COR-L47 (cell line): ENCODE data around the gene PHF5A.
"Not testable (repeated sequence)": the region's sequence is repeated elsewhere in the genome, so short reads cannot be mapped to it uniquely, and the experiment has no call there.

Source experiments
- DNase-seq: peaks from one replicate; lab custom pipeline; 2025; lab: John Stamatoyannopoulos, UW

The PHF5A gene

DNA sequence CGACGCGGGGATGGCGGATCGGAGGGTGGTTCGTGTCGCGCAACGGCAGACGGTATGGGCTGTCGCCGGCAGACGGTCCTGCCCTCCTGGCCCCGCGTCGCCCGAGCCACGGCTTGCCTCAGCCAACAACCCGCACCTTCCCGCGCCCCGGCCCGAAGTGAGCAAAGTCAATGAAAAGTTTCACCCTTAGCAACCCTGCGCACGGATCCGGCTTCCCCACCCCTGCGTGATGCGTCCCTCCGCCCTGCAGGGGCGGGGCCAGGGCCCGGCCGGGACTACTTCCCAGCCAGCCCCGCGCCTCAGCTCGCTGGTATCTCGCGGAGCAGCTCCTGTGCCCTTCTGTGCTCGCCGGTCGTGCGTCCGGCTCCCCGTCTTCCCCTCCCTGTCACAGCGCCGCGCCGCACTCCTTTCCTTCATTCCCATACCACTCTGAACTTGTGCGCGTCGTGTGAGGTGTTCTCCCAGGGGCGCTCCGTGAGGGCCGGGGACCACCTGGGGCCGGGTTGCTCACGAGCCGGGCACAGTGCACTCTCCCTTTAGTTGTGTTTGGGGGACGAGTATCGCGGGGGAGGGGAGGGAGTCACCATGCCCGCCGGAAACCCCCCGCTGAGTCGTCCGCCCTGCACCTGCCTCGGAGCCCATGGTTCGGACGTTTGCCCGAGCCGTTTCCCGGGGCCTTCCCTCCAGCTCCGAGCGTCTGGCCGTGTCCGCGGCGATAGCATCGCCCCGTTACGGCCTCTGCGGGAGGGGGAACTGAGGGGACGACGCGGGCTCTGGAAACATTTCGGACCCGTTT is 21.7 kb downstream of the PHF5A start, which contains the start of gene TOB2:
Gene TOB2 (minus strand): TSS at position 163 of the 796 bp plus-strand sequence. CDS start 9,456 bp downstream, outside the sequence.
- peak; percentile 93 for DNase-seq

DNA sequence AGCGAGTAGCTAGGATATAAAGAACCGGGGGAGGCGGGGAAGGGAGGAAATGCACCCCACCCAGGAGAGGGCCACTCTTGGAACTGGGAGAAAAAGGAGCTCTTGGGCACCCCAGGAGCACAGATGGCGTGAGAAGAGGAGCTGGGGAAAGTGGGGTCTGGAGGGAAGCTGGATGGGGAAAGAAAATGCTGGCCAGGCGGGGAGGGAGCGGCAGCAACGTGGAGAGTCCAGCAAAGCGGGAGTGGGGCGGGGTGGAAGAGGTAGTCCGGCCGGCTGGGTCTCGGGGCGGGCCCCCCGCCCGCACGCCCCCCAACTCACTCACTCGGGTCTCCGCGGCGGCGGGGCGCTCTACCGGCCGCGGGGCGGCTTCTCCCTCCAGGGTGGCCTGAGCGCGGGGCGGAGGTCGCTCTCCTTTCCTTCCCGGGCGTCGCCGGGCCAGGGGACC is 22.4 kb downstream of the PHF5A start:
- no peak for DNase-seq

DNA sequence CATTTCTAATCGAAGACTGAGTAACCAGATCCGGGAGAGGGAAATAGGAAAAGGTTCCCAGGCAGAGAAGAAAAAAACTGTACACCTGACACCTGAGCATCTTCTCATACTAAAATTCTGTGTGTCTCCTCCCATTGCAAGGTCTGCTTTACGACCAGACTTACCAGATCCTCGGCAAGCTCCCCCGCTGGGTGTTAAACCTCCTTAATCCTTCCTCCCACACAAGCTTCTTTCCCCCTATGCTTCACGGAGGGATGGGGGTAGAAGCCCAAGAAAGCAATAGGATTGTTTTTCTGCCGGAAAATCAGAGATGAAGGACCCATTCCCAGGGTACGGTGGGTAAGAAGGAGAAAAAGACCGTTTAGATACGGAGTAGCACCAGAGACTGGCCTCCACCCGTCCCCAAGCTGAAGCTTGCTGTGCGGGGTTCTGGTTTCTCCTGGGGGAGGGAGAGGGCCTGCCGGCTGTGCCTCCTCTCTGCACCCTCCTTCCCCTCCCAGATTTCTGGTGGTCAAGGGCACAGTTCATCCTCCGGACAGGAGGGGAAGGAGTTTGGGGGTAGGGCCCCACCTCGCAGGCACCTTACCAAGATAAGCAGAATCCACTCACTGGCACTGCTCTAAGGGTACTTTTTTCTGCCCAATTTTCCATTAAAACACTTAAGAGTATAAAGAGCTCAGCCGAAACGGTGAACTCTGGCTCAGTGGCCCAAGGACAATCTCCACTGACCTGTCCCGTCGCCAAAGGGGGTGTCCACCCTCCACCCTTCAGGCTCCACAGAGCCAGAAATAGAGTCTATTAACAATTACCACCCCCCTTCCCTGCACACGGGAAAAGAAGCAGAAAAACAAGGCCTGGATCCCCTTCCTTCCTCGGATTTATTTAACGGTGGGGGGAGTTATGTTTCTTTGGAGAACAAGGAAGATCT is 23.1 kb downstream of the PHF5A start:
- DNase-seq: peak; percentile 5

DNA sequence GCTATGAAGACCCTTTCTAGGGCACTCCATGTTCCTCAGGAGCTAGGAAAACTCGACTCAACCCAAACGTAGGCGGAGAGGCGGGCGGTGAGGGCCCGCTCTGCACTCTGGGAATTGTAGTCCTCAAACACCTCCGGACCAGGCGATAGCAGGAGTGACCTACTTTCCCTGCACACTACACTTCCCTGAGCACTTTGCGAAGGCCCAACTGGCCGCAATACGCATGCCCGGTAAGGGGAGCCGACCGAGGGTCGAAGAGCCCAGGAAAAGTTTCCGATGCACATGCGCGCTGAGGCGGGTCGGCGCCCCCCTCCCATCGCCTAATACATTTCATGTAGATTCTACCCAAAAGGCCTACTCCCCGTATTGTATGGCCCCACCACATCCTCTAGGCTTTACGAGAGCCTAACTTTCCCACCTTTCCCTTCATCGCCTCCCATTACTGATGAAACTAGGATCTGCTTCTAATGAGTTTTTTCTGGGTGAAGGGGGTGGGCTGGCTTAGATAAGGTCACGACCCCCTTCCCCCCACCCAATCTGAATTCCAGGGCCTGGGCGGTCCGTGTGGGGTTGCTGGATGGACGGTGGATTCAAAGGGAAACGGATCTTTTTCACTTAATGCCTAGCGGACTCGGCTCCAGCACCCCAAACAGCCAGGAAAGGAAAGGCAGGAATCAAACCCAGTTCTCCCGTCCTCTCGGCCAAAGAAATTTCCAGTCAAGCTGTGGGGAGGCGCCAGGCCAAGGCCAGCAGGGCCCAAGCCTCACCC is 23.9 kb downstream of the PHF5A start:
- DNase-seq: peak; percentile 94

DNA sequence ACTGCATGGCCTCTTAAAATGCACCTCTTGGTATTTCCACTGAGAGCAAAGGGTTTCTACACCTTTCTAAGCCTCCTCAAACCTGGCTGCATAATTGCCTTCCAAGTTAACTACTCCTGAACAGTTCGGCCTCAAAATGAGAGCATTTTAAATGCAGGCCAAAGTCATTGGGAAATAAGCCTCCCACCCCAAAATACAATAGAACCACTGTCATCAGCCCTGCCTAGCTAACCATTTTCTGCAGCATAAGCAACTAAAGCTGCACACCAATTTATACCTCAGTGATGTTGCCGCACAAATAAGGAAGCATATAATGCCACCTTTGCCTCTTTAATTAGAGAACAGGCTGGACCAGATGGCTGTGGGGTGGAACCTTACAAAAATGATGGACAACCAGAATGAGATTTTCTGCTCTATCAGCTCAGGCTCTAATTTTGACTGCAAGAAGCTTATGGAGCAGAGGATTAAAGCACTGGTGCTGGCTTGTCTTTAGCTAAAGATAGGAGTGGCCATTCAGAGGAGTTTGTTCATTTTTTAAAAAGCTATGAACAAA is 26.2 kb downstream of the PHF5A start:
- DNase-seq: no peak

DNA sequence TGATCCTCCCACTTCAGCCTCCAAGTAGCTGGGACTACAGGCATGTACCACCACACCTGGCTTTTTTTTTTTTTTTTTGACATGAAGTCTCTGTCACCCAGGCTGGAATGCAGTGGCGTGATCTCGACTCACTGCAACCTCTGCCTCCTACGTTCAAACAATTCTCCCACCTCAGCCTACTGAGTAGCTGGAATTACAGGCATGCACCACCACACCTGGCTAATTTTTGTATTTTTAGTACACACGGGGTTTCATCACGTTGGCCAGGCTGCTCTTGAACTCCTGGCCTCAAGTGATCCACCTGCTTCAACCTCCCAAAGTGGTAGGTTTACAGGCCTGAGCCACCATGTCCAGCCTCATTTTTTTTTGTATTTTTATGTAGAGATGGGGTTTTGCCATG is 28.0 kb downstream of the PHF5A start:
- not testable (repeated sequence) for DNase-seq

DNA sequence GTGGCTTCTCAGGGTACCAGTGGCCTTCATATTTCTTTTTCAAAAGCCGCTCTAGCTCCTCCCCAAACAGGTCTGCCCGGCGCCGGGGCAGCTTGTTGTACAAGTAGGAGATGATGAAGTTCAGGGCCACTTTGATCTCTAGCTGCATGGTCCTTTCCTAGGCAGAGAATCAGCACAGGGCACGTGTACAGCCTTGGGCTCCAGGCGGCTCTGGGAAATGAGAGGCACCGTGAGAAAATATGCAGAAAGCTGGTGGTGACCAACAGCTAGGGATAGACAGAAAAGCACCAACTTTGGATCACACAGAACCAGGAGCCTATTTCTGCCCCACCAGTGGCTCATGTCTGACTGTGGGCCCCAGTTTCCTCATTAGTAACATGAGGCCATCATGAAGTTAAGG is 31.3 kb downstream of the PHF5A start:
- DNase-seq: no peak

DNA sequence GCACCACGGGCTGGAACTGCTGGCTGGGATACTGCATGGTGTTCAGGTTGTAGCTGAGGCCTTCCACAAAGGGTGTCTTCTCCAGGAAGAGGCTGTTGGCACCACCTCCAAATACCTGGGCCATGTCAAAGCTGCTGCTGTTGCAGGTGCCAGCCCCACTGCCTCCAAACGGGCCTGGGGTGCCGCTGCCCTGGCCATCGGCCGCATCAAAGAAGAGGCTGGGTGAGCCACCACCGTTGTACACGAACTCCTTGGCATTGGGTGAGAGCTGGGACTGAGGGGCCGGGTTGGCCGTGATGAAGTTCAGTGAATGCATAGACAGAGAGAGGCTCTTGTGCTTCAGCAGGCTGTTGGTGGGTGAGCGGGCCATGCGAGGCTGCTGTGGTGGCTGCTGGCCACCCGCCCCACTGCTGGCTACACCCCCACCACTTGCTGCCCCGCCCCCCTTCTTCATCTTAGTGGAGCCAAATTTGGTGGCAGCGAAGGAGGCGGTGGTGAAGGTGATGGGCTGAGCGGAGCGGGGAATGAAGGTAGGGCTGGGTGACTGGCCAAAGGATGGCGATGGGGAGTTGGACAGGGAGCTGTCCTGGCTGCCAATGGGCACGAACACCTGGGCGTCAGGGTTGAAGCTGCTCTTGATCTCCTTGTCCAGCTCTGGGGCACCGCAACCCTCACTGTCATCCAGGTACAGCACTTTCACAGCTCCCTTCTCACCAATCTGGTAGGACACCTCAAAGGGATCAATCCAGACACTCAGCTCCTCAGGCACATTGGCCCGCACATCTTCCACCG is 32.0 kb downstream of the PHF5A start:
- no peak for DNase-seq

DNA sequence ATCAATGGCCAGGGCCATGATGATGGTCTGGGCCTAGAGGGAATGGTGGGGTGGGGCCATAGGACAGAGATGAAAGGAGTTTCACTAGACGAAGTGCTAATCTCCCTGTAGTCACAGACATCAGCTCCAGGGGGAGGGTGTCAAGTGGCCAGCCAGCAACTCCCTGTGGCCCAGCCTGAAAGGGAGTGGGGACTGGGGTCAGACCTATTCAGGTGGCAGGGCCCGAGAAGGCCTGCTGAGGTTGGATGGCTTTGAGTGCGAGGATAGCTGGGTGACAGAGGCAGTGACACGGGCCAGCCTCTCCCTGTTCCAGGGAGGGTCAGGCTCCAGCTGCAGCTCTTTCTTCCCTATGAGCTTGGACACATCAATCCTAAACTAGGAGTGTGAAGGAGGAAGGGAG is 32.9 kb downstream of the PHF5A start:
- DNase-seq: no peak

DNA sequence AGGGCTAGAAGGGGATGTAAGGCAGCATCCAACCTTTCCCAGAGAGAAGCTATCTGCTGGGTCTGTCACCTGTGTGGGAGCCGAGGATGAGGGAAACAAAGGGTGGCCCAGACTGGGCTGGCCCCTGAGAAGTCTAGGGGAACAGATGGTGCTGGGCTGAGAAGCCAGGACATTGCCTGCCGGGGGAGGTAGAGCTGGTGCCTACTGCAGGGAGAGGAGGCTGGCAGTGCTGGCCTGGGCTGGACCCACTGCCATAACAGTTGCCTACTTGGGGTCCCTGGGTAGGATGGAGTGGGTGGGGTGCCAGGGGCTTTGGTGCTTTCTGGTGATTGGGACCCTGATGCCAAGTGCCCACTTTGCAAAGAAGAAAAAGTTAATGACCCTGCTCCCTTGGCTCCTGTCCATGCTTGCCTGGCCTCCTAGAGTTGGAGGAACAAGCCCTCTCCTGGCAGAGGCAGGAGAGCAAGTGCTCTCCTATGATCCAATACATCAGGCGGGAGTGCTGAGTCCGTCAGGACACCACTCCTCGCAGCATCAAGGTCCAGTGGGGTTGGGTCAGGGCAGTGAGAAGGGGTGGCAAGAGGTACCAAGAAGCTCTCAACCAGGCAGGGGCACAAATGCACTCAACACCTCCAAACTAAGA is 34.0 kb downstream of the PHF5A start:
- DNase-seq: not testable (repeated sequence)

DNA sequence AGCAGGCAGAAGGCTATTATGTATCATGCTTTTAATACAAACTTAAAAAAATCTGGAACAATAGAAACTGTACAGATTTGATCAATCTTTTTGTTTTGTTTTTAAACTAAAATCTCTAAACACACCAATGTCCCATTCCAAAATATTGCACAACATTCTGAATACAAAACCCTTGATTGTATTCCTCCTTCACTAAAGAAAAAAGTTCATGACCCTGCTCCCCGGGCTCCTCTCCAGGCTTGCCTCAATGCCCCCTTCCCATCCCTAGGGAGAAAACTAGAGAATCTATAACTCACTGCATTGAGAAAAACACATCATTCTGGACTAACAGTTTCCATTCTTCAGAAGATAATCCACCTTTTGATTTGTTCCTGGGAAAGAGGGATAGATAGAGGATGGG is 35.0 kb downstream of the PHF5A start:
- not testable (repeated sequence) for DNase-seq

DNA sequence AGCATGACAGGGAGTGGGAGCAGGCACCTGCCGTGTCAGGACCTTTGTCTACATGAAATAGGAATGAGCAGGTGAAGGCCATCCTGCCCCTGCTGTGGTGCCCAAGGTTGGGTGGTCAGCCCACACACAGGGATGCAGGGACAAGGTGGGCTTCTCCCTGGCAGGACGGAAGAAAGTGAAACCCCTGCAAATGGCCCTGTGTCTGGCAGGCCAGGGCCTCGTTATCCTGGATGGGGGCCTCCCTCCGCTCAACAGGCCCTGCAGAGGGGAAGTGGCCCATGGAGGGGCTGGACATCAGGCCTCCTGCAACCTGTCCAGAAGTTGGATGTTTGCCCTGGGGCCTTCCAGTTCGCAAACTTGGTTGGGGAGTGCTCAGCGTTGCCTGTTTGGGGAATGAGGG is 36.8 kb downstream of the PHF5A start:
- no peak for DNase-seq

DNA sequence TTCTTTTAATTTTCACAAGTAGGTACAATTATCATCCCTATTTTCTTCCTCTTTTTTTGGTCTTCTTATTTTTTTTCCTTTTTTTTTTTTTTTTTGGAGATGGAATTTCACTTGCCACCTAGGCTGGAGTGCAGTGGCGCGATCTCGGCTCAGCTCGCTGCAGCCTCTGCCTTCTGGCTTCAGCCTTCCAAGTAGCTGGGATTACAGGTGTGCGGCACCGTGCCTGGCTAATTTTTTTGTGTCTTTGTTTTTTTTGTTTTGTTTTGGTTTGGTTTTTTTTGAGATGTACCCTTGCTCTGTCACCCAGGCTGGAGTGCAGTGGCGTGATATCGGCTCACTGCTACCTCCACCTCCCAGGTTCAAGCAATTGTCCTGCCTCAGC is 38.5 kb downstream of the PHF5A start:
- DNase-seq: no peak

DNA sequence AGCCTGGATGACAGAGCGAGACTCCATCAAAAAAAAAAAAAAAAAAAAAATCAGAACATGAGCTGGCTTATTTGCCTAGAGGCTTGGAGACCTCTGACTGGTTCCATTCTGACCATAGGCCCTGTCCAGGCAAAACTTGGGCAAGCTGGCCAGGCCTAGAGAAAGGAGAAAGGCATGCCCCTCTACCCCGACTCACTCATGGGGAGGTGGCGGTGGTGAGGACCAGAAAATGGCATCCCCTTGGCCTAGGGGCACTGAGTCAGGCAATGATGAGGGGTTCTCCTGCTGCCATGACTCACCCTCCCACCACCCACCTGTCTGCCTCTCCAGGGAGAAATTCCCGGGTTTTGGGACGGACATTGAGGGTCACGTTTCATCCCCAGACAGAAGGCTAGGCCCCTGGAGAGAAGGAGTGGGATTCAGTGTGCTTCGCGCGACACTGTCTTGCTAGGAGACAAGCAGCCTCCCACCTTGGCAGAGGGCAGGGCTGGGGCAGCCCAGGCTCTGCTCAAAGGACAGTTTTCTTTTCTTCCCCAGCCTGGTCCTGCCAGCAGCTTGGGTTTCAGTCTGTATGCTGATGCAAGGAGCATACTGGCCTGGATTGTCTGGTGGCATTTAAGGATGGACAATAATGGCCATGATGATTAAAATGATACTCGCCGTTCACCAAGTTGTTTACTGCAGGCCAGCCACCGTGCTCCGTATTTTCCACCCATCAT is 39.1 kb downstream of the PHF5A start:
- no peak for DNase-seq

DNA sequence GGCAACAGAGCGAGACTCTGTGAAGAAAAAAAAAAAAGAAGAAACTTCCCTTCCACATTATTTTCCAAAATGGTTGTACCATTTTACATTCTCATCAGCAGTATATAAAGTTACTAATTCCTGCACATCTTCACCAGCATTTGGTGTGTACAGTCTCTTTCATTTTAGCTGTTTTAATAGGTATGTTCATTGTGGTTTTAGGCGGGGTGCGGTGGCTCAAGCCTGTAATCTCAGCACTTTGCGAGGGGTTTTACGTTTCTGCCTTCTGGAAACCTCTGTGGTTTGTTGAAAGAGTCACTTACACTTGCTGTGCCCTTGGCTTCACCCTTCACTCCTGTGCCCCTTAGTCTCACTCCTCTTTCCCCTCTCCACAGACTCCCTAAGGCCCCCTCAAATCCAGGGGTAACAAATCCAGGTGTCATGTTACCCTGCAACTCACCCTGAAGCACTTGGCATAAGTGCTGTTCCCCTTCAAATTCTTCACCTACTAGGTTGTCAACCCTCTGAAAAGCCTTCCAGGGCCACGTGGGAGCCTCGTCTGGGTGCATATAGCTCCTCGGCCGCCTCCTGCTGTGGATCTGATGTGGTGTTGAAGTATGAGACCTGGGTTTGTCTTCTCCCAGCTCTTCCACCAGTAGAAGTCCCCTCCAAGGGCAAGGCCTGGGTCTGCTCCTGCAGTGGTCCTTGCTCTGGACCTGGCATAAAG is 42.7 kb downstream of the PHF5A start:
- no peak for DNase-seq

DNA sequence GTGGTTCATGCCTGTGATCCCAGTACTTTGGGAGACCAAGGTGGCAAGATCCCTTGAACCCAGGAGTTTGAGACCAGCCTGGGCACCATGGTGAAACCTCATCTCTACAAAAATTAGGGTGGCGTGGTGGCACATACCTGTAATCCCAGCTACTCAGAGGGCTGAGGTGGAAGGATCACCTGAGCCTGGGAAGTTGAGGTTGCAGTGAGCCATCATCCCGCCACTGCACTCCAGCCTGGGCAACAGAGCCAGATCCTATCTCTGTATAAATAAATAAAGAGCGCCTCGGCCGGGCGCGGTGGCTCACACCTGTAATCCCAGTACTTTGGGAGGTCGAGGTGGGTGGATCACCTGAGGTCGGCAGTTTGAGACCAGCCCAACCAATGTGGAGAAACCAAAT is 49.8 kb downstream of the PHF5A start:
- no peak for DNase-seq

DNA sequence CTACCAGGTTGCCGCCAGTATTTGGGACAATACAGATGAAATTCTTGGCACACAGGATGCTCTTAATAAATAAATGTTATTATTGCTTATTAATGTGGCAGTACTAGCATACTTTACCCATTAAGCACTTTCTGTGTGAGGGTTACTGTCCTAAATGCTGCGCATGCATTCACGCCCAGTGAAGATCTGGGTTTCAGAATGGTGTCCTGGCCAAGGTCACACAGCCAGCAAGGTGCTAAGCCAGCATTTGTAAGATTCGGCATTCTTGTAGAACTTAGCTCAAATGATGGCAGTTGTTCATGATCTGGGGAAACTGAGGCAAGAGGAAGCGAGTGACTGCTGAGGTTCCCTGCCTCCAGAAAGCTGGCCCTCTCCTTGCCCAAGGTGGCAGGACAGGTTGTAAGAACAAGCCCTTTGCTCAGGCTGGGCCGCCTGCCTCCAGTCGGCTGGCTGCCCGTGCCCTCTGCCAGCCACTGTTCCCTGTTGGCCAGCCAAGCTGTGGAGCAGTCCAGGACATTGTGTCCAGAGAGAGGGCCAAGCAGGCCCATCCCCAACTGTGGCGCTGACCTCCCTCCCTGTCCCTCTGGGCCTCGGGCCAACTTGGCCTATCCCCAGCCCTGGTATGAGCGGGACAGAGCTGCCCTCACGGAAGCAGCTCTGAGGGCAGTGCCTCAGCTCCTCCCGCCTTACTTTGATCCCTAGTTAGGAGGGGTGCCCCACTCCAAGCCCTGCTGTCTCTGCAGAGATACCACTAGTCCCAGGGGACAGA is 50.7 kb downstream of the PHF5A start:
- DNase-seq: no peak

DNA sequence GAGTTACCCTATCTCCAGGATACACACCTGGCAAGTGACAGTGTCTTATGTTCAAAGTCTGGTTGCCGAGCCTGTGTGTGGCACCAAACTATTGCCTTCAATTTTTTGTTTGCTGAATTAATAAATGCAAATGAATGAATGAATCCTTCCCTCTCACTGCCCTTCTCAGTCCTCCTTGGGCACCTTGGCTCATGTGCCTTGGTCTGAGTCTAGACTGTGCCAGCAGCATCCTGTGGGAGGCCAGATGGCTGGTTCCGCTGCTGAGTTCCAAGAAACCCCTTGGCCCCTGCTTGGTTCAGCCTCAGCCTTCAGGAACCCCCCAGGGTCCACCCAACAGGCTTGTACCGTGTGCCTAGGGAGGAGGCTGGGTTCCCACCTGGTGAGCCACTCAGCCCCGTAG is 52.9 kb downstream of the PHF5A start:
- no peak for DNase-seq
